Keratinocyte (primary cell): ENCODE measurements around the gene NFATC4. TPM values are rescaled to one million over a fixed set of nuclear protein-coding genes. Genes with fewer than 3 reads are reported as not detected.
A peak's percentile ranks its signal among the peaks of the same experiment; 100 is the strongest.

Experiments used
- DNase-seq: peaks from one replicate; pipeline ENCODE4 v3.0.0-alpha.2; 2011; ENCODE audit warnings: low read depth, missing footprints, low spot score
- FAIRE-seq: peaks from 2 replicates; lab custom pipeline; 2011; peaks lifted over from hg19 to GRCh38; lab: Jason Lieb, UNC
- H2AFZ ChIP-seq: 2 replicates; pipeline ENCODE4 v1.6.0; 2012; ENCODE audit warnings: low read length, control low read depth, inconsistent platforms; ENCODE audit not compliant: control insufficient read depth
- H3K27ac ChIP-seq: 2 replicates; pipeline ENCODE4 v1.5.1; 2011; ENCODE audit warnings: low read length; ENCODE audit not compliant: control insufficient read depth, insufficient read depth
- H3K27me3 ChIP-seq: 3 replicates; pipeline ENCODE4 v1.6.0; 2011; ENCODE audit warnings: low read length; ENCODE audit not compliant: control insufficient read depth, insufficient read depth; ENCODE audit errors: extremely low read depth
- H3K36me3 ChIP-seq, 2 experiments: 2 replicates in 1 of 2; 3 replicates in 1 of 2; pipeline ENCODE4 v1.5.1; 2011; ENCODE audit warnings: low read length in 2 of 2, mild to moderate bottlenecking in 1 of 2; ENCODE audit not compliant: control insufficient read depth in 2 of 2, insufficient read depth in 2 of 2; ENCODE audit errors: extremely low read depth in 1 of 2
- H3K4me1 ChIP-seq: 3 replicates; pipeline ENCODE4 v1.5.1; 2011; ENCODE audit warnings: low read length; ENCODE audit not compliant: control insufficient read depth, insufficient read depth; ENCODE audit errors: extremely low read depth
- H3K4me2 ChIP-seq: 3 replicates; pipeline ENCODE4 v1.6.0; 2011; ENCODE audit warnings: low read depth, low read length; ENCODE audit not compliant: control insufficient read depth, insufficient read depth; ENCODE audit errors: extremely low read depth
- H3K4me3 ChIP-seq, 3 experiments: fragments of 200-600 bp in 1 of 3; sonication (generic) in 1 of 3; 2 replicates in 2 of 3; 3 replicates in 1 of 3; pipeline ENCODE4 v1.5.1; 2011 to 2016; ENCODE audit warnings: low read length in 3 of 3, mild to moderate bottlenecking in 3 of 3, control low read depth in 2 of 3, inconsistent platforms in 1 of 3, low read depth in 1 of 3, mixed read lengths in 1 of 3, mixed run types in 1 of 3, moderate library complexity in 1 of 3; ENCODE audit not compliant: control insufficient read depth in 2 of 3, insufficient read depth in 2 of 3; ENCODE audit errors: extremely low read depth in 1 of 3
- H3K79me2 ChIP-seq: 2 replicates; pipeline ENCODE4 v1.6.0; 2012; ENCODE audit warnings: low read length; ENCODE audit not compliant: control insufficient read depth, insufficient read depth
- H3K9ac ChIP-seq: 3 replicates; pipeline ENCODE4 v1.6.0; 2011; ENCODE audit warnings: low read length; ENCODE audit not compliant: control insufficient read depth, insufficient read depth; ENCODE audit errors: extremely low read depth
- H3K9me1 ChIP-seq: 3 replicates; pipeline ENCODE4 v1.6.0; 2011; ENCODE audit warnings: low read length; ENCODE audit not compliant: control insufficient read depth, insufficient read depth; ENCODE audit errors: extremely low read depth
- H3K9me3 ChIP-seq: 2 replicates; pipeline ENCODE4 v1.5.1; 2012; ENCODE audit warnings: low read depth, low read length; ENCODE audit not compliant: control insufficient read depth
- H4K20me1 ChIP-seq: 3 replicates; pipeline ENCODE4 v1.6.0; 2011; ENCODE audit warnings: low read length; ENCODE audit not compliant: control insufficient read depth, insufficient read depth; ENCODE audit errors: extremely low read depth
- EZH2 ChIP-seq: IDR thresholded peaks from one replicate; pipeline ENCODE4 v1.6.1; 2012; ENCODE audit warnings: inconsistent platforms, mild to moderate bottlenecking, low read length, moderate library complexity
- dilution Hi-C: fragments of 300-500 bp; cut with MboI; formaldehyde crosslinking; loops from one replicate; pipeline ENCODE4 v1.7.0; 2020; ENCODE audit warnings: low sequenced_read_pairs; ENCODE audit not compliant: extremely low pct_ligation_motif_present
- polyA plus RNA-seq, 5 experiments: library from polyadenylated mRNA; depleted of rRNA in 3 of 5; stranded (reverse) in 3 of 5; stranded (forward) in 1 of 5; unstranded in 1 of 5; fragments of >200 nt; gene quantifications; 1 replicate in 1 of 5; 2 replicates in 3 of 5; 3 replicates in 1 of 5; pipeline versions ENCODE4 v1.2.1 to v1.2.3, GENCODE V29; 2011 to 2012; ENCODE audit warnings: missing spikeins in 2 of 5, low read depth in 1 of 5, low replicate concordance in 1 of 5
- TF ChIP-seq, protein P1 (sequence below), 3 experiments: IDR thresholded peaks in 1 of 3; conservative IDR thresholded peaks in 1 of 3; optimal IDR thresholded peaks in 1 of 3; 2 replicates in 2 of 3; 3 replicates in 1 of 3; pipeline versions ENCODE3 to v1.5.1; 2011; ENCODE audit warnings: low read length in 3 of 3, mild to moderate bottlenecking in 3 of 3, moderate library complexity in 2 of 3, control low read depth in 1 of 3, inconsistent platforms in 1 of 3; ENCODE audit not compliant: insufficient read depth in 2 of 3; ENCODE audit errors: extremely low read depth in 1 of 3

The NFATC4 gene
- polyA plus RNA-seq, 1 donor (not counting 4 experiments of a cell fraction or from before 2014, with no cell fraction given): 0.92 TPM

DNA sequence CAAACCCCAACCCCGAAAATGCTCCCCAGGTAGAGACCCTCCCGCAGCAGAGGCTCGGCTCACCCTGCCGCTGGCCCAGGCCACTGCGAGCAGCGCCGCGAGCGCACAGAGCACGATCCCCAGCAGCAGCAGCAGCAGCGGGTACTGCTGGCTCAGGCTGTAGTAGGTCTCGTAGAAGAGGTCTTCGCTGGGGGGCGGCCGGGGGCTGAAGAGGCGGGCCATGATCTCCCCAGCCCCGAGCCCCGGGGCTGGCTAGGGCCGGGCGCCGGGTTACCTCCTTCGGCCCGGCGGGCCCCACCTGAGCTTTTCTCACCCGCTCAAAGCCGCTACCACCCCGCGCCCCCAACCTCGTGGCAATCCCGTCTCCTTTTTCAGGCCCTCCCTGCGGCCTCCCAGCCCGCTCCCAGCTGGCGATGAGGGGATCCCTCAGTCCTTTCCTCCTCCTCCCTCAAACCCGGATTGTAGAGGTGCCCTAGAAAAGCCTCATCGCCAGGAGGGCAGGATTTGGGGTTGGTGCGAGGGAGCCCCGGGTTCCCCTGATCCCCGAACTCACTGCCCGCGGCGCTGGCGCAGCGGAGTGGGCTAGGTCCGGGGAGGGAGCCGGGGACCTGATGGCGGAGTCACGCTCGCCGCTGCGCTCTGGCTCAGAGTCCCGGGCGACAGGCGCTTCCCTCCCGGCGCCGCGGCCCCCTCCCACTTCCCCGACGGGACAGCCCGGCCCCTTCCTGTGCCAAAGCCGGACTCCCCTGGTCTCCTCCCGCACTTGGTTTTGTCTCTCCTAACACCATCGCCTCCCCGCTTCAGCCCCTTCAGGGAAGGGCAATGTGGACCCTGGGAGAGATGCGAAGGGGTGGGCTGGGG, 33.3 kb upstream of the NFATC4 start, which contains the start of gene ADCY4:
Gene ADCY4, minus strand, starts transcription at position 641 of the 861 bp plus-strand sequence. Its CDS starts 419 bp downstream, at position 222.
- Histone ChIP-seq H3K36me3 (peaks cover 0 to 2% of the 10 kb centered on the region in 2 experiments), H3K27me3 (peaks cover 16% of the 10 kb centered on the region), H3K4me1 (peaks cover 29% of the 10 kb centered on the region), H2AFZ (peak within 1 kb of the TSS; percentile 49), H3K79me2 (no peaks in the 10 kb centered on the region), H3K4me3 (peak within 1 kb of the TSS in 2 of 3 experiments; percentile 56 to 66), H3K9ac (peak within 1 kb of the TSS; percentile 44), H3K9me3 (no peaks in the 10 kb centered on the region), H3K27ac (no peak within 1 kb of the TSS), H3K9me1 (no peaks in the 10 kb centered on the region), H4K20me1 (no peaks in the 10 kb centered on the region), H3K4me2 (peak within 1 kb of the TSS; percentile 89)
- DNase-seq (no peak), FAIRE-seq (no peak)
- TF ChIP-seq EZH2: peak; percentile 46
- TF ChIP-seq, protein P1, sequence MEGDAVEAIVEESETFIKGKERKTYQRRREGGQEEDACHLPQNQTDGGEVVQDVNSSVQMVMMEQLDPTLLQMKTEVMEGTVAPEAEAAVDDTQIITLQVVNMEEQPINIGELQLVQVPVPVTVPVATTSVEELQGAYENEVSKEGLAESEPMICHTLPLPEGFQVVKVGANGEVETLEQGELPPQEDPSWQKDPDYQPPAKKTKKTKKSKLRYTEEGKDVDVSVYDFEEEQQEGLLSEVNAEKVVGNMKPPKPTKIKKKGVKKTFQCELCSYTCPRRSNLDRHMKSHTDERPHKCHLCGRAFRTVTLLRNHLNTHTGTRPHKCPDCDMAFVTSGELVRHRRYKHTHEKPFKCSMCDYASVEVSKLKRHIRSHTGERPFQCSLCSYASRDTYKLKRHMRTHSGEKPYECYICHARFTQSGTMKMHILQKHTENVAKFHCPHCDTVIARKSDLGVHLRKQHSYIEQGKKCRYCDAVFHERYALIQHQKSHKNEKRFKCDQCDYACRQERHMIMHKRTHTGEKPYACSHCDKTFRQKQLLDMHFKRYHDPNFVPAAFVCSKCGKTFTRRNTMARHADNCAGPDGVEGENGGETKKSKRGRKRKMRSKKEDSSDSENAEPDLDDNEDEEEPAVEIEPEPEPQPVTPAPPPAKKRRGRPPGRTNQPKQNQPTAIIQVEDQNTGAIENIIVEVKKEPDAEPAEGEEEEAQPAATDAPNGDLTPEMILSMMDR (optimal IDR thresholded peaks at IDR 0.05 in 1 of 3, IDR thresholded peaks at IDR 0.05 in 1 of 3, conservative IDR thresholded peaks at IDR 0.05 in 1 of 3; ENCODE audit: extremely low read depth in 1 of 3, insufficient read depth in 2 of 3, low read length in 3 of 3): no peak
- dilution Hi-C loops: no loop called here

DNA sequence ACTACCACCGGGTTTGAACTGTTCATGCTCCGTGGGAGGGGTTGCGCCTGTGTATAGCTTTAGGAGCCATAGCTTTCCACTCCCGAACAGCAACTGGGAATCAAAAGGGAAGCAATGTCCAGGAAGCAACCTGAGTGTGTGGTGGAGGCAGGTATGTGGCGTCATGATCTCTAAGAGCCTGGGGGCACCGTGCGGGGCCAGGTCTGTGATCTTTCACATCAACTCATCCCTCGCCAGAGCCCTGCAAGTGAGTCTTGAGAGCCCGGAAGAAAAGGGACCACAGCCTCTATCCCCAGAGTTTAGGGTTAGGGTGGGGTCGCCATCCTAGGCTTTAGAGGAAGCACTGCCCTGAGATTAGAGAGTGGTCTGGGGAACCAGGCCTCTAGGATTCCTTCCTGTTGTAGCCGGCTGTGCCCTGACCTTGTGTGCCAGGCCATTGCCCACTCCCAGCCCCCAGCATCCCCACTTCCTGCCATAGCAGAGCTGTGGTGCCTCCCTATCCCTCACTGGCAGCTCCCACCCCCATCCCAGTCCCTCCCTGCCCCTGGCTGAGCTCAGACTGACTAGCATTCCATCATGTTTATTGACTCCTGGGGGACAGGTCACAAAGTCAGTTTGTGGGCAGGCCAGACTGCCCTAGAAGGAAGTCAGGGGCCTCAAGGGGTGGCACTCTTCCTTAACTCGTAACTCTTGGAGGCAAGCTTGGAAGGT, 32.4 kb upstream of the NFATC4 start:
- no peak for TF ChIP-seq EZH2
- TF ChIP-seq, protein P1 (optimal IDR thresholded peaks at IDR 0.05 in 1 of 3, IDR thresholded peaks at IDR 0.05 in 1 of 3, conservative IDR thresholded peaks at IDR 0.05 in 1 of 3; ENCODE audit: extremely low read depth in 1 of 3, insufficient read depth in 2 of 3, low read length in 3 of 3): no peak
- FAIRE-seq: no peak
- Histone ChIP-seq H3K27me3 (peaks cover 16% of the 10 kb centered on the region), H4K20me1 (no peaks in the 10 kb centered on the region), H3K79me2 (no peaks in the 10 kb centered on the region), H2AFZ (no peak overlapping the region), H3K4me2 (no peak overlapping the region), H3K36me3 (peaks cover 0 to 2% of the 10 kb centered on the region in 2 experiments), H3K4me3 (no peak overlapping the region), H3K4me1 (peaks cover 29% of the 10 kb centered on the region), H3K27ac (no peak overlapping the region), H3K9me3 (no peaks in the 10 kb centered on the region), H3K9ac (no peak overlapping the region), H3K9me1 (no peaks in the 10 kb centered on the region)
- dilution Hi-C loops: no loop called here
- no peak for DNase-seq
